ENCODE results near the gene OPN3. TPM values are rescaled to one million over a fixed set of nuclear protein-coding genes. Genes with fewer than 3 reads are reported as not detected.

Gene OPN3
- total and polyA plus RNA-seq, 9 of the 15 experiments (the other 6 are each of a cell fraction or from before 2014, with no cell fraction given) = 4.2 to 34.6 (median 17.0) TPM

- TF ChIP-seq ZBTB12 (CRISPR knock-in tag; IDR thresholded peaks at IDR 0.05) = no peak
- TF ChIP-seq ARHGAP35 (IDR thresholded peaks at IDR 0.05; ENCODE audit: partially characterized antibody) = no peak
- TF ChIP-seq E2F3 (CRISPR knock-in tag; IDR thresholded peaks at IDR 0.05) = no peak
- TF ChIP-seq ETS1 (conservative IDR thresholded peaks at IDR 0.05; ENCODE audit: control insufficient read depth, low read depth, low read length) = no peak
- no peak for TF ChIP-seq ARNT (IDR thresholded peaks at IDR 0.05)
- TF ChIP-seq WHSC1 (IDR thresholded peaks at IDR 0.05; ENCODE audit: low read length) = no peak
- no peak for TF ChIP-seq PPARD (CRISPR knock-in tag; IDR thresholded peaks at IDR 0.05)
- no peak for TF ChIP-seq HMGXB4 (CRISPR knock-in tag; IDR thresholded peaks at IDR 0.05)
- no peak for TF ChIP-seq HMGN3 (IDR thresholded peaks at IDR 0.05; ENCODE audit: borderline replicate concordance, extremely low read depth, insufficient read length, low read depth, low read length)
- TF ChIP-seq ZNF780A (CRISPR knock-in tag; IDR thresholded peaks at IDR 0.05) = no peak
- TF ChIP-seq PML (IDR thresholded peaks at IDR 0.05; ENCODE audit: low read length) = no peak
- TF ChIP-seq CHCHD3 (CRISPR knock-in tag; IDR thresholded peaks at IDR 0.05) = no peak
- no peak for TF ChIP-seq EHMT2 (IDR thresholded peaks at IDR 0.05)
- TF ChIP-seq E2F6 (IDR thresholded peaks at IDR 0.05; ENCODE audit: borderline replicate concordance in 1 of 2, extremely low read depth in 1 of 2, insufficient read depth in 1 of 2, insufficient read length in 1 of 2, low read depth in 1 of 2, low read length in 1 of 2, poor library complexity in 1 of 2, severe bottlenecking in 1 of 2) = no peak
- TF ChIP-seq ZNF121 (CRISPR knock-in tag; conservative IDR thresholded peaks at IDR 0.05) = no peak; the same call in 1 of the 2 replicates
- no peak for TF ChIP-seq TAF15 (IDR thresholded peaks at IDR 0.05; ENCODE audit: low read depth, low read length)
- TF ChIP-seq BRCA1 (IDR thresholded peaks at IDR 0.05) = no peak
- TF ChIP-seq BRCA1 (CRISPR knock-in tag; IDR thresholded peaks at IDR 0.05) = no peak
- no peak for TF ChIP-seq ZNF174 (CRISPR knock-in tag; IDR thresholded peaks at IDR 0.05)
- no peak for TF ChIP-seq HOMEZ (CRISPR knock-in tag; IDR thresholded peaks at IDR 0.05)
- no peak for TF ChIP-seq ZBTB1 (CRISPR knock-in tag; IDR thresholded peaks at IDR 0.05; ENCODE audit: borderline replicate concordance, low read depth)
- TF ChIP-seq ZNF76 (CRISPR knock-in tag; IDR thresholded peaks at IDR 0.05; ENCODE audit: borderline replicate concordance) = no peak
These were observed 29.1 kb downstream of the OPN3 start (continued) for GRCh38 chr1:241611063-241611462.
